Stimulated activated CD8-positive, alpha-beta memory T cell treated with anti-CD3 and anti-CD28 coated beads, Interleukin-2, amount 100 ng/mL, for 48 hours (primary cell): Measurements from ENCODE around the gene ABLIM1.
"Not testable (repeated sequence)": the region's sequence is repeated elsewhere in the genome, so short reads cannot be mapped to it uniquely, and the experiment has no call there.

Experiments
- DNase-seq, 2 donors: peaks; one replicate each; pipeline ENCODE4 v3.0.0-alpha.2; 2020; ENCODE audit warnings: low read depth in 2 of 2

Gene ABLIM1

GRCh38 chr10:114658175-114658574, at the start of gene ABLIM1:
ABLIM1 (minus strand) TSS chr10:114658275; CDS start chr10:114658200, 75 bp downstream.
- no peak for DNase-seq

DNA sequence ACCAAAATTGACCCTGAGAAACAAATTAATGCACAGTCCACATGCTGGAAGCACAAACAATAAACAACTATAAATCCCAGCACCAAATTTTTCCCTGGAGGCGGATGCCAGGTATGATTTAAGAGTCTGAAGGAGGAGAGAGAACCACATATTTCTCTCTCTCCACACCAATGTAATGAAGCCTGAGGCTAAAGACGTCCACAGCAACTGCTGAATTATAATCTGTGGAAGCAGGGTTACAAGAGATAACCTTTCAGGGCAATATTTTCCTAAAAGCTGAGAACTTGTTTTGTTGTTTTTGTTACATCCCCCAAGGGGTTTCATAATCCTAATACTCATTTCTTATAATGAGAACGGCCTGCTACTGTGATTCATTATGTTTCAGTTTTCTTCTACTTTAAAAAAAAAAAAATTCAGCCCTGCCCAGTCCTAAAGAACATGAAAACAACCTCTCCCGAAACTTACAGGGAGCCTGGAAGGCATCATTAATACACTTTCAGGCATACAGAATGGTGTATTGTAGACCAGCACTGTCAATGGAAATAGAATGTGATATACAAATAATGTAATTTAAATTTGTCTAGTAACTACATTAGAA, 48.5 kb upstream of the ABLIM1 start:
- DNase-seq: no peak

DNA sequence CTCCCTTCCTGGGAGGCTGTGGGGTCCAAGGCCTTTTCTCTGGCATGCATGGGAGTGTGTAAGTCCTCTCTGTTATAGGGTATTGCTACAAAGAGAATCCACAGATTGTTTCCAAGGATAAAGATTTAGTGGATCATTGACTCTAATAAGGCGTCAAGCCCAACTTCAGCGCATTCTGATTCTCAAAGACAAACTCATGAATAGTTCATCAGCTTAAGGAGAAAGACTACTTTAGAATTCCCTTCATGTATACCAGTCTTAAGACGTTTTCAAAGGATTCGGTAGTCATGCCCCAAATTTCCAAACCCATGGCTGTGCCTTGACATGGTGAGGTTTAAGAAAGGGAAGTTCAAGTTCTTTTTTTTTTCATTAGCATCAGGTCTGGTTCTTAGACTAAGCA, 46.6 kb upstream of the ABLIM1 start:
- no peak for DNase-seq

- DNase-seq: no peak
These were observed 45.5 kb upstream of the ABLIM1 start for GRCh38 chr10:114703377-114704107.

DNA sequence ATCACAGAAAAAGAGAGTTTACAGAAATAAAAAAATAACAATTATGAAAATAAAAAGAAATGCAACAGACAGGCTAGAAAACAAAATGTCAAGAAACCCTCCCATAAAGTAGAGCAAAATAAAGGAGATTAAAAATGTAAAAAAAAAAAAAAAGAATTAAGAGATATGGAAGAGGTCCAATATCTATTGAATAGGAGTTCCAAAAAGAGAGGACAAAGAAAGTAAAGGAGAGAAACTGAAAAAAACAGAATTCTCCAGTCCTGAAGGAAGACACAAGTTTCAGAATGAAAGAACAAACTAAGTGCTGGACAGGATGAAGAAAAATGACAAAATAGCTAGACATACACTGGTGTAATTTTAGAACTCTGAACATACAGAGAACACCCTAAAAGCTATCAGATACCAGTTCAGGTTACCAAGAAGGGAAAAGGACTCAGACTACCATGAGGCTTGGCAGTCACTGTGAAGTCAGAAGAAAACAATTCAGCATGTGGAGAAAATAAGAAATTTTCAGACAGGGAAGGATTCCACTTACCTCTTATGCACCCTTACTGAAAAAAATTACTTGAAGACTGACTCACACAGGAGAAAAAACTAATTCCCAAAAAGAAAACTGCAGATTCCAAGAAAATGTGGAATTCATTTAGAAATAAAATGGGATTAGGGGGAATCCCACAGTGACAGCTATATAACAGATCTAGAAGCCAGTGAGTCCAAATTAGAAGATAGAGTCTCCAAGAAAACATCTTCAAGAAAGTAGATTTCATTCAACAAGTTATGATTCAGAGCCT, 40.4 kb upstream of the ABLIM1 start:
- DNase-seq: no peak

GRCh38 chr10:114697061-114697598, 39.1 kb upstream of the ABLIM1 start:
- DNase-seq: no peak

- DNase-seq: not testable (repeated sequence)
These were observed 38.2 kb upstream of the ABLIM1 start for GRCh38 chr10:114696301-114696700.

DNA sequence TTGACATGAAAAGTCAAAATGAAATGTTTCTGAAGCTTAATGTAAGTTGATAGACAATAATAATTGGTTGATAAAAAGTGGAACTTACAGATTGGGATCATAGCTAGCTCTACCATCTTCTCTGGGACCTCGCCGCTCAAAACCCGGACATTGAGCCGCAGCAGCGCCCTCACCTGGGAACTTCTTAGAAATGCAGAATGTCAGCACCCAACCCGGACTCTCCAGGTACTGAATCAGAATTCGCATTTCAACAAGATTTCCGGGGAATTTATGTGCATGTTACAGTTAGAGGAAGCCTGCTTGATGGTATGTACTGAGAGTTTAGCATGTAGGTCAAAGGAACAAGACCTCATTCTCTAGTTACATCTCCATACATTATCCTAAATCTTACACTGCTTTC, 36.7 kb upstream of the ABLIM1 start:
- DNase-seq: peak in 1 of 2 donors; percentile 7

DNA sequence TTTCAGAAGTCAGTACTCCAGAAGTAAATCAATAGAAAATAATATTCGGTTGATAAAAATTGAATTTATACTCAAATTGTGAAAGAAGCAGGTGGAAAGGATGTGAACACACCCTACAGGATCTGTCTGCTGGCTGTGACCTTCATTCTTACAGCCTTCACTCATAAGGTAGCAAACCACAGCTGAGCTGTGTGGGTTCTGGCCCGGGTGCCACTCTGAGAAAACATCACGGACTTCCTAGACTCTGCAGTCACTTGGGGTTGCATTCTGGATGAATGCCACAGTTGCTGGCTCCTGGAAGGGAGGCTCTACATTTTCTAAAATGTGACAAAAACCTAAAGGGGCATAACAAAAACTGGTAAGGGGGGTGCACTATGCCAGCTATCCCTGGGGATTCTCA, 36.0 kb upstream of the ABLIM1 start:
- DNase-seq: no peak

DNA sequence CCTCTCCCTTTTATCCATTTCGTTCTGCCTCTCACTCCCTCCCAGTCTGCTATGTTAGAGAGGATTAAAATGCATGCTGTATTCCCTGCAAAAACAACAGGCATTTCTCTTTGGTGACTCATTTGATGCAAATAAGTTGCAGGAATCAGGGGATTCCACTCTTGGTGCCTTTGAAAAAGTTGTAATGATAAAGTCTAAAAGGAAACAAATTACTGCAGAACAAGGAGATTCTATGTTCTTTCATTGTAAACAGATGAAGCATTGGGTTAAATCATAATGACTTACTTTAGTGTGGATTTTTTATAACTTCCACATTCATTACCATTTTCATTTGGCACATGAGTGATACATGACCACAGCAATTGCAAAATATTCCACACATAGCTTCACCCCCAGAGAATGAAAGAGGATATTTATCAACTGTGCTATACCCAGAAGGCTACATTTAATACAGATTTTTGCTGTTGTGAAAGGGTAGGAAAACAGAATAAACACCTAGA, 33.4 kb upstream of the ABLIM1 start:
- DNase-seq: no peak

DNA sequence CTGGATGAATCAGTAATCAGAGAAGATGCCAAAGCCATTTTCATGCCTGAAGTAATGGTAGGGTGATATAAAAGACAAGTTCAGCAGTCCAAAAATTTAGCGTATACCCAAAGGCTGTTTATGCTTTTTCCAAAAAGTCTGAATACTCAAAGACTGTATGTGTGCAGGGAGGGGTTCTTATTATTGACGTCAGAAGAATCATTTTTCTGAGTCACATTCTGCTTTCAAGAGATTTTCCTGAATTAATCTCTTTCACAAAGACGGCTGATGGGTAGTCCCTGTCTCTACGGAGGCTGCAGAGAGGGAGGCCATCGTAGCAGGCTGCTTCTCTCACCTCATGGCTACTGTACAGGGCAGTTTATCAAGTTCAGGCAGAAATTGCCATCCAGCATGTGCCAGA, 30.7 kb upstream of the ABLIM1 start:
- DNase-seq: no peak

- DNase-seq: no peak
These were observed 29.4 kb upstream of the ABLIM1 start for GRCh38 chr10:114687459-114687858.

- no peak for DNase-seq
These were observed 27.9 kb upstream of the ABLIM1 start for GRCh38 chr10:114686013-114686412.

GRCh38 chr10:114685456-114685855, 27.4 kb upstream of the ABLIM1 start:
- no peak for DNase-seq

GRCh38 chr10:114684822-114685209, 26.7 kb upstream of the ABLIM1 start:
- DNase-seq: no peak

DNA sequence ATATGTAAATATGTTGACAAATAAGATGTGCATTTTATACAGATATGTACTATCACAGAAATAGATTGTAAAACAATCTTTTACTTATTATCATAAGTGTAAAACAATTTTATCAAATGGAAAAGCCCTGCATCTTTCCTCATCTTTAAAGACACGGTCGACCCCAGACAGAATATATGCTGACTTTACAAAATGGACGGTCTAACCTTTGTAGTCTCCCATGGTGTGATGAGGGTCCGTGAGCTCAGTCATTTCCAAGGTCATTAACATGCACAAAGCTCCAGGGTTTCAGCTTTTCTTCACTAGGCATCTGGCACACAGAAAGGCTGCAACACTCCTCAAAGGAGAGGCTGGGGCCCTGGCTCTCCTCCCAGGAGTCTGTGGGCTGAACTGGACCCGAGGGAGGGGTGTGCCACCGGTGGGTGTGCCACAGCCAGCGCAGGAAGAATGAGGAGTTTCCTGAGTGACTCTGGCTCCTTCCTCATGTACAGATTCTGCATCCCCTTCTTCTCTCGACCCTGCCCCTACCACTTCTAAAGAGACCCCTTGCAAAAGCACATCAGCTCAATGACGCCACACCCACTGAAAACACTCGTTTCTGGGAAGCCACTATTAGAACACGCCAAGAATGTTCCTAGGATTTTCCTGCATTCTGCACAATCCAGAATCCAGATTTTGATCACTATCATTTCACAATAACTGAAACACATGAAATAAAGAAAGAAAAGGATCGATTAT, 26.2 kb upstream of the ABLIM1 start:
- DNase-seq: no peak

DNA sequence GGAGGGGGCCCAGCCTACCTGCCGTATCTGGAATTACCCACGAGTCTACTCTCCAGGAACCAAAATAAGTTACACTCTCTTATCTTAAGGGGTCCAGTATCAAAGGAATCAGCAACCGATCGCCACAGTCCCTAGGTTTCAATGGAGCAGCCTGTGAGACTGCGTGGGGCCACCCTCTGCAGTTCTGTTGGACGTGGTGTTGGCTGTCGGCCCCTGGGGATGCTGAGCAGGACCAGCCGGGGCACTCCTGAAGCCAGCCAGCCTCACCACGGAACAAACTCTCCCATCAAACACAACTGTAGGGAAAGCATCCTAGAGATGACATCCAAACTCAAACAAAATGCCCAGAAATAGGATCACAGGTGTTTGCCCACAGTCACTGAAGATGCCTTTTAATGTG, 25.5 kb upstream of the ABLIM1 start:
- no peak for DNase-seq

GRCh38 chr10:114683162-114683561, 25.1 kb upstream of the ABLIM1 start:
- DNase-seq: no peak

DNA sequence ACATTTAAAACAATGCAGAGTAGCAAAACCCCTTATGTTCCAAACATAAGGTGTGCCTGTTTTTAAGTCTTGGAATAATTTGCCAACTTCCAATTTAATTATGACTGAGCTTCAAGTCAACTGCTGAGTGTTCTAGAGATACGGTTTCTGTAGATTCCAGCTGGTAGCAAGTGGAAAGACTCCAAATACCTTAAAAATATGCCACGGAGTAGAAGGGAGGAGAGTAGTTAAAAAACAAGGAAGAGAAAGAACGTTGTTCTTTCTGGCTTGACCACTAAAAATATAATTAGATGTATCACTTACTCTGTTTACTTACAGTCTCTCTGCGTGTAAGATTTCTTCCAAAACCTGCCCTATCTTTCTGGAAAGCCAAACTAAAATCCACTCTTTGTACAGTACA, 24.5 kb upstream of the ABLIM1 start:
- DNase-seq: no peak

DNA sequence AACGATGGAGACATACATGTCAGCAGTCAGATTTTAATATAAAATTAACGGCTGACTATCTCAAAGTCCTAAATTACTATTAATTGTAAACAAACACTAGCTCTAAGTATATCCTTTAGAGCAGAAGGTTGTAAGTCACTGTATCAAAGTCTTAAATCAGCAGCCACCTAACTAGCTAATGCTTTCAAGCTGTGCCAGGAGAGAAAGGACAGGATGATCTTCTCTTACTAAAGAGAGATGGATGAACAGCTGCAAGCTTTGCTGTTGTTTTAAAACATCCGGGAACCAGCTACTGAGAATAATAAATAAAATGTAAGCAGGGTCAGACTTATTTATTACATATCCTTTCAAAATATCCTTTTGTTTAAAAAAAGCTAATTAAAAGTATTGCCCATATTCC, 24.0 kb upstream of the ABLIM1 start:
- DNase-seq: no peak

DNA sequence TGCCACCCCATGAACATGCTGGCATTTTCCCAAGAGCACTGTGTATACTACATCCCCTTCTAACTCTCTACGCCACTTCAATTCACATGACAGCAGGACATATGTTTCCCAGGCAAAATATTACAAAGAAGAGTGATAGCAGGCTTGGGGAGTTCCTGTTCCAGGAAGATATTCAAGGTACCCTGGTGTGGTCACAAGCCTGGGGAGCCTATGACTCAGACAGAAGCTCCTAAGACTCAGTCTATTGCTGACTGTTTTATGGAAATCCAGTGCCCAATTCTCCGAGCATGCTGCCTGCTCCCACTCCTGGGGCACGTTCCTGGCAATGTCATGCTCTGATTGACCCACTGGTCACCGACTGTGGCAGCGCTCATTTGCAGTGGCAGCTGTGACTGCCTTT, 23.5 kb upstream of the ABLIM1 start:
- no peak for DNase-seq
